Thoracic aorta (tissue), 2 donors: ENCODE results near the gene NPM1. TPM values are rescaled to one million over a fixed set of nuclear protein-coding genes. Genes with fewer than 3 reads are reported as not detected.

Experiments
- ATAC-seq: fragments of 150-250 bp; one replicate; pipeline ENCODE4 v1.8.0; 2017; ENCODE audit warnings: low read depth; ENCODE audit not compliant: insufficient number of reproducible peaks, low FRiP score
- DNase-seq: peaks from one replicate; pipeline ENCODE4 v3.0.0-alpha.2; 2020; ENCODE audit warnings: low spot score
- H3K27ac ChIP-seq, 2 donors: fragments of 200-600 bp; sonication (generic); 1 replicate in 1 of 2; 2 replicates in 1 of 2; pipeline ENCODE4 v1.5.1; 2016; ENCODE audit warnings: mild to moderate bottlenecking in 2 of 2, moderate library complexity in 2 of 2
- H3K27me3 ChIP-seq: fragments of 200-600 bp; sonication (generic); replicated peaks from 2 replicates; pipeline ENCODE4 v1.6.0; 2016; ENCODE audit warnings: mild to moderate bottlenecking; ENCODE audit not compliant: insufficient read depth
- H3K36me3 ChIP-seq: fragments of 200-600 bp; sonication (generic); one replicate; pipeline ENCODE4 v1.5.1; 2016
- H3K4me1 ChIP-seq, 2 donors: fragments of 200-600 bp; sonication (generic); 1 replicate in 1 of 2; 2 replicates in 1 of 2; pipeline versions ENCODE4 v1.5.1 to v1.6.0; 2016; ENCODE audit warnings: low read depth in 2 of 2, mild to moderate bottlenecking in 1 of 2; ENCODE audit not compliant: control insufficient read depth in 1 of 2
- H3K4me3 ChIP-seq: fragments of 200-600 bp; sonication (generic); 2 replicates; pipeline ENCODE4 v1.5.1; 2016; ENCODE audit warnings: mild to moderate bottlenecking
- H3K9me3 ChIP-seq: fragments of 200-600 bp; sonication (generic); 2 replicates; pipeline ENCODE4 v1.5.1; 2016
- CTCF ChIP-seq: fragments of 200-600 bp; sonication (generic); IDR thresholded peaks from one replicate; pipeline ENCODE4 v1.5.1; 2019; ENCODE audit warnings: antibody characterized with exemption
- total RNA-seq, 2 donors: library from RNA; depleted of rRNA; stranded (reverse); fragments of >200 nt; gene quantifications; one replicate each; pipeline versions ENCODE4 v1.1.0 to v1.2.3, GENCODE V29; 2016

The NPM1 gene
- total RNA-seq, 2 donors from 2014 or later = 453 to 1,895 TPM

GRCh38 chr5:171419688-171420430 is 32.2 kb downstream of the NPM1 start:
- Histone ChIP-seq H3K4me1 (peaks cover 14 to 31% of the 10 kb centered on the region in 2 donors), H3K4me3 (peak overlapping the region; percentile 70), H3K27me3 (no peaks in the 10 kb centered on the region), H3K27ac (no peak overlapping the region), H3K9me3 (no peaks in the 10 kb centered on the region), H3K36me3 (no peaks in the 10 kb centered on the region)
- TF ChIP-seq CTCF = no peak
- ATAC-seq (no peak), DNase-seq (no peak)

DNA sequence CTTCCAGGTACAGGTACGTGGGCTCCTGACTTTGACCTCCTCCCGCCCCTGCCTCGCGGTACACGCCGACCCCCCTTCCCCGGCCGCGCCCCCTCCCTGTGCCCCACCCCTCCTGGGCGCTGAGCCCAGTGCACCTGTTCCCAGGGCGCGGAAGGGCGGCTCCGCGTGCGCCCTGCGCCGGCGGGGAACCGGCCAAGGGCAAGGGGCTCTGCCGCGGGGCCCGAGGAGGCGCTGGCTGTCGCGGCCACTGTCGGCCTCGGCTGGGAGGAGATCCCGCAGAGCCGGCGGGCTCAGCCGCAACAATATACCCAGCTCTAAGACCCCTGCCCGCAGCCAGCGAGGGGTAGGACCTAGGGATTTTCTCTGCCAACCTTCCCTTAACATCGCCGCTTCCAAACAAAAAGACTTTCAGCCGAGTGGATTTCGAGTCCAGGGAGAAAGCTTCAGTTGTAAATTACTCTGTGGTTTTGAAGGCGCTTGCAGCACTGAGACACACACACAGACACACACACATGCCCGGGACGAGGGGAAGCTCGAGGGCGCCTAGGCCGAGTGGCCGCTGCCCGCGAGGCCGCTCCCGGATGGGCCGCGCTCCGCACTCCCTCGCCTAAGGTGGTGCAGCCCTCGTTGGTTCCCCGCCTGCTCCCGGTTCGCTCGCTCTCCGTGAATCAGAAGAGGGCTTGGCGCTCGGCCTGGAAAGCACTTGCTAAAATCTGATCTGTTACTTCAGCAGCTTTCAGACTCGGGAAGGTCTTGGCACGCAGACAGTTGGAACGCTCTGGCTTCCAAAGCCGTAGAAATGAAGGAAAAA is 33.0 kb downstream of the NPM1 start:
- ATAC-seq (peak; percentile 24), DNase-seq (peak; percentile 69)
- Histone ChIP-seq H3K4me3 (peak overlapping the region; percentile 70), H3K27me3 (no peaks in the 10 kb centered on the region), H3K9me3 (no peaks in the 10 kb centered on the region), H3K4me1 (peaks cover 14 to 31% of the 10 kb centered on the region in 2 donors), H3K27ac (no peak overlapping the region), H3K36me3 (no peaks in the 10 kb centered on the region)
- TF ChIP-seq CTCF = no peak

DNA sequence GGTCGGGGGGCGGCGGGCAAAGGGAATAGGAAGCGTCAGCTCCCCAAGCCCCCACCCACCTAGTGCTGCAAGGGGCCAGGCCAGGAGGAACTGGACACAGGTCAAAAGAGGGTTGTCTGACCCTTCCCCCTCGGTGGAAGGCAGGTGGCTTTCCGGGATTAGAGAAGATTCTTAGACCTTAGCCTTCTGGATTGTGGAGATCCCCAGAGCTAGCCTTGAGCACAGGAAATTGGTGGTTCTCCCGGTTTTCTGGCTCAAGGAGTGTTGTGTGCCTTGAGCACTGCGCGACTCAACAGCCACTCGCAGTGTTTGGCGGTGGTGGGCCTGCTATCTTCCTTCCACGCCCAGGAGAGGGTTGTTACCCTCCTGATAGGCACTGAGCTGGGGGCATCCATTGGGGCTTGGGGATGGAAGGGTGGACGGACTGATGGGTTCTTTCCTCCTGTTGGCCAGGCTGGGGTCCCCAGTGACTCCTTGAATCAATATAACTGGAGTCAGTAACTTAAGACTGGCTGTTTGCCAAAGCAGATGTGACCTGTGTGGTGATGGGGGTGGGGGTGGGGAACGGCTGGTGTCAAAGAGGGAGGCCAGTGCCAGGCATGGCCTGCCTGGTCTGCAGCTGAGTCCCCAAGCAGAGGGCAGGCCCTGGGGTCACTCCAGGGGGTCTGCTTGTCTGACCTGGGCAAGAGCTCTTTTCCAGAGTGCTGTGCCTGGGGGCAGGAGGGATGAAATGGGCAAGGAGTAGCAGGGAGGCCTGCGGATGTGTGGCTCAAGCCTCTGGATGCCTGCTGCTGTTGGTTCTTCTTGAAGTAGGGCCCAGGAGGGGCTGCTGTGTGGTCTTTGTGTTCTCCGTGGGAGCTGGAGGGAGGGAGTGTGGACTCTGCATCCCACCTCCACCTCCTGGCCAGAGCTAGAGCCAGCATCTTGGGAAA is 33.9 kb downstream of the NPM1 start:
- TF ChIP-seq CTCF = no peak
- H3K4me3 ChIP-seq = peak overlapping the region; percentile 70
- peaks cover 14 to 31% of the 10 kb centered on the region in 2 donors for H3K4me1 ChIP-seq
- H3K9me3 ChIP-seq = no peaks in the 10 kb centered on the region
- ATAC-seq = no peak
- H3K36me3 ChIP-seq = no peaks in the 10 kb centered on the region
- H3K27ac ChIP-seq = no peak overlapping the region
- no peak for DNase-seq
- no peaks in the 10 kb centered on the region for H3K27me3 ChIP-seq

GRCh38 chr5:171422495-171422894 is 34.8 kb downstream of the NPM1 start:
- Histone ChIP-seq H3K4me1 (peaks cover 14 to 31% of the 10 kb centered on the region in 2 donors), H3K27me3 (no peaks in the 10 kb centered on the region), H3K36me3 (no peaks in the 10 kb centered on the region), H3K9me3 (no peaks in the 10 kb centered on the region), H3K4me3 (no peak overlapping the region), H3K27ac (no peak overlapping the region)
- DNase-seq (no peak), ATAC-seq (no peak)
- no peak for TF ChIP-seq CTCF
